ENCODE data around the gene LYPD1. TPM values are rescaled to one million over a fixed set of nuclear protein-coding genes. Genes with fewer than 3 reads are reported as not detected.

LYPD1 gene
- total RNA-seq, 1 donor, result 25.2 TPM

DNA sequence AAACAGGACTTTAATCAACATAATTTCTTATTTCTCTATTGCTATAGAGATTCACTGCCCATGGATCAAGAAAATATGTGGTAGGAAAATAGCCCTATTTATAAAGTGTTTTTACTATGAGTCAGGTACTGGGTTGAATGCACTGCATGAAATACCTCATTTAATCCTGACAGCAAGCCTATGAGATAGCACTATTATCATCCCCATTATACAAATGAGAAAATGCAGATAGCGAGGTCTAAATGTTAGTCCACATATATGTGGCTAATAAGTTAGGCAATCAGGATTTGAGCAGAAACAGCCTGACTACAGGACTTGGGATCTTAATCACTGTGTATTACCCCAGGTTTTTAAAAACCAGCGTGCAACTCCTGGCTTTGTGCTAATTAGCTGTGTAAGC is 8.5 kb upstream of the LYPD1 start:
- TF ChIP-seq CTCF (IDR thresholded peaks at IDR 0.05; ENCODE audit: insufficient read depth, low read length), result no peak
- peak; percentile 51 for DNase-seq (ENCODE audit: low read depth)
- no peak overlapping the region for H3K4me3 ChIP-seq (ENCODE audit: low read depth, low read length)

- H3K4me3 ChIP-seq (ENCODE audit: low read depth, low read length), result no peak overlapping the region
- DNase-seq (ENCODE audit: low read depth), result peak; percentile 82
- TF ChIP-seq CTCF (IDR thresholded peaks at IDR 0.05; ENCODE audit: insufficient read depth, low read length), result no peak
These were observed 7.7 kb upstream of the LYPD1 start for GRCh38 chr2:132677661-132678060.

GRCh38 chr2:132676999-132677398 is 7.0 kb upstream of the LYPD1 start:
- no peak overlapping the region for H3K4me3 ChIP-seq (ENCODE audit: low read depth, low read length)
- DNase-seq (ENCODE audit: low read depth), result peak; percentile 39
- TF ChIP-seq CTCF (IDR thresholded peaks at IDR 0.05; ENCODE audit: insufficient read depth, low read length), result no peak

DNA sequence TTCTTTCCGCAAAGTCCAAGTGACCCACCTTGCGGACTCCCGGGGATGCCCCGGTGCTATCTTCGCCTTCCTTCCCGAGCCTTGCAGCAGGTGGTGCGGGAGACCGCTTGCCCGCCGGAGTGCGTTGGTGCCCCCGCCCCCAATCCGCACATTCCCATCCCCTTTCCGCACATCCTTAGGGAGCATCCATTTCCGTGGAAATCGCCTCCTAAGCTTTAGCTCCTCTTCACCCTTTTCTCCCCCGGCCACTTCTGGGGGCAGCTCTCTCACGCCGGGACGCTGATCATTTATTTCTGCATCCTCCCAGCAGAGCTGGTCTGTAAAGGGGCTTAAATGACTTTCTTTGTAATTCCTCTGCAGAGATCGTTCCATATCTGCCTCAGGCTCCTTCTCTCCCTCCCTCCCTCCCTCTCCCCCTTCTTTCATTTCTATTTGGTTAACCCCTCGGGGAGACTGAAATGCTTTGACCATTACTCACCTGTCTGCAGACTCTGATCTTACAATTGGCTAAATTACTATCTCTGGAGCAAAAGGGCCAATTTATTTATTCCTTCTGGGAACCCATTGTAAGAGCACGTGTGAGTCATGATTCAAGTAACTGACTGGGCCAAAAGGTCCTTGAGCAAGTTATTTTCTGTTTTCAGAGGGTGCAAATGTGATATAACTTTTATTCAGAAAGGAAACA is 1.3 kb upstream of the LYPD1 start:
- TF ChIP-seq CTCF (IDR thresholded peaks at IDR 0.05; ENCODE audit: insufficient read depth, low read length), result no peak
- DNase-seq (ENCODE audit: low read depth), result peak; percentile 98
- peak overlapping the region; percentile 83 for H3K4me3 ChIP-seq (ENCODE audit: low read depth, low read length)

DNA sequence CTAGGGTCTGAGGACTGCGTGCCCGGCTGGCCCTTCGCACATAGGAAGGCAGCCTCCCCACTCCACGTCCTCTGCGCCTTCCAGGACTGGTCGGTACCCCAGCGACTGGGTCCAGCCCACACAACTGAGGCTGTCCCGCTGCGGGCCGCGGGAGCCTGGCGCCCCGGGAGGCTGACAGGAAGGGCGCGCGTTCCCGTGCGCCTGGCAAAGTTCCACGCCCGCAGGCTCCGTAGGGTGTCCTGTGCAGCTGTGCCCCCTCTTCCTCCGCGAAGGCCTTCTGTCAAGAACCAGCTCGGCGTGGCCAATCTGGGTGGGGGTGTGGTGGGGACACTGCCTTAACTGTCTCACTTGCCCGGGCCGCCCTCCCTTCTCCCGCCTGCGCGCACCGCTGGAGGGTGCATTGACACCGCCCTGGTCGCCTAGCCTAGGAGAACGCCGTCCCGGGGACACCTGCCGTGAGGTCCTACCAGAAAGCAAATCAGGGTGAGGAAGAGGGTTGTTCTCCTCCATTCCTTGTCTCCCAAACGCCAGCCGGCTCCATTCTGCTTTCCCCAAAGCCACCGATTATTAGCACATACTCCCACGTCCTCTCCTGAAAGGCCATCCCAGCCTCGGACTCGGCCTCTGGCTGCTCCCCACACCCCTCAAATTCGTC is 618 bp upstream of the LYPD1 start:
- DNase-seq (ENCODE audit: low read depth), result peak; percentile 48
- no peak for TF ChIP-seq CTCF (IDR thresholded peaks at IDR 0.05; ENCODE audit: insufficient read depth, low read length)
- H3K4me3 ChIP-seq (ENCODE audit: low read depth, low read length), result peak overlapping the region; percentile 83

GRCh38 chr2:132668987-132669907 is 758 bp downstream of the LYPD1 start:
- peak overlapping the region; percentile 83 for H3K4me3 ChIP-seq (ENCODE audit: low read depth, low read length)
- peak; percentile 27 for TF ChIP-seq CTCF (IDR thresholded peaks at IDR 0.05; ENCODE audit: insufficient read depth, low read length)
- peak; percentile 34 for DNase-seq (ENCODE audit: low read depth)
